Adrenal gland (tissue), 5 donors: ENCODE measurements around the gene CYP26A1.
A peak's percentile ranks its signal among the peaks of the same experiment; 100 is the strongest.

ENCODE experiments used
- POLR2A ChIP-seq, 2 donors: fragments of 450-650 bp; IDR thresholded peaks; one replicate each; pipeline ENCODE4 v1.6.1; 2017; ENCODE audit warnings: antibody characterized with exemption in 2 of 2, mild to moderate bottlenecking in 2 of 2, moderate library complexity in 1 of 2
- TF ChIP-seq, protein P1 (sequence below), 6 experiments: fragments of 450-650 bp in 4 of 6; fragments of 200-600 bp in 2 of 6; sonication (generic) in 1 of 6; IDR thresholded peaks; 1 replicate in 5 of 6; 2 replicates in 1 of 6; pipeline versions ENCODE4 v1.5.1 to v1.8.0; 2016 to 2021; ENCODE audit warnings: antibody characterized with exemption in 6 of 6, mild to moderate bottlenecking in 2 of 6, moderate library complexity in 1 of 6
- donor health status: DM: no; HTN: no; CAD: no.

DNA sequence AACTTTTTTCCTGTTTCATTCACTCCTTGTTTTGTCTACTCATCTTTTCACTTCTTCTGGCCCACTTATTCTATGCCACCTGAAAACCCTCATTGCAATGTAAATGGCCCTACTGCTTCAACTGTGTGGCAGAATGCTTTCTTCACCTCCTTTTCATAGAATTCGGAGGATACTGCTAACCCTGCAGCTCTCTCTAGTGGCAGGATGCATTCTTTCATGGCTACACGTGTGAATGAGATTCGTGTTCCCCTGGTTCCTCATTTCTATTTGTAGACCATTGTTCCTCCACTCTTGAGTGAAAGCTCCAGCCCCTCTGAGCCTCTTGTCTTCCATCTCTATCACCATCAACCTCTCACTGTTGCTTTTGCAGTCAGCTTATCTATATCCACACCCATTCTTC lies 34.0 kb upstream of the CYP26A1 start:
- TF ChIP-seq, protein P1, sequence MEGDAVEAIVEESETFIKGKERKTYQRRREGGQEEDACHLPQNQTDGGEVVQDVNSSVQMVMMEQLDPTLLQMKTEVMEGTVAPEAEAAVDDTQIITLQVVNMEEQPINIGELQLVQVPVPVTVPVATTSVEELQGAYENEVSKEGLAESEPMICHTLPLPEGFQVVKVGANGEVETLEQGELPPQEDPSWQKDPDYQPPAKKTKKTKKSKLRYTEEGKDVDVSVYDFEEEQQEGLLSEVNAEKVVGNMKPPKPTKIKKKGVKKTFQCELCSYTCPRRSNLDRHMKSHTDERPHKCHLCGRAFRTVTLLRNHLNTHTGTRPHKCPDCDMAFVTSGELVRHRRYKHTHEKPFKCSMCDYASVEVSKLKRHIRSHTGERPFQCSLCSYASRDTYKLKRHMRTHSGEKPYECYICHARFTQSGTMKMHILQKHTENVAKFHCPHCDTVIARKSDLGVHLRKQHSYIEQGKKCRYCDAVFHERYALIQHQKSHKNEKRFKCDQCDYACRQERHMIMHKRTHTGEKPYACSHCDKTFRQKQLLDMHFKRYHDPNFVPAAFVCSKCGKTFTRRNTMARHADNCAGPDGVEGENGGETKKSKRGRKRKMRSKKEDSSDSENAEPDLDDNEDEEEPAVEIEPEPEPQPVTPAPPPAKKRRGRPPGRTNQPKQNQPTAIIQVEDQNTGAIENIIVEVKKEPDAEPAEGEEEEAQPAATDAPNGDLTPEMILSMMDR (IDR thresholded peaks at IDR 0.05), result peak; percentile 7 to 53 (median 33)
- no peak for TF ChIP-seq POLR2A (IDR thresholded peaks at IDR 0.05)
